HEK293 (cell line): ENCODE data around the gene CARD10.

ENCODE experiments used
- HOXC10 ChIP-seq: sonication (generic); formaldehyde crosslinking; IDR thresholded peaks from 2 replicates; pipeline ENCODE4 v1.8.1; 2023; ENCODE audit warnings: mild to moderate bottlenecking, missing genetic modification reagents
- IKZF3 ChIP-seq: fragments of 450-650 bp; IDR thresholded peaks from 2 replicates; pipeline ENCODE4 v1.5.0; 2018; ENCODE audit warnings: missing biosample characterization, mild to moderate bottlenecking, missing genetic modification characterization, moderate library complexity
- INSM2 ChIP-seq: fragments of 450-650 bp; formaldehyde crosslinking; IDR thresholded peaks from 2 replicates; pipeline ENCODE4 v1.5.1; 2016; ENCODE audit warnings: missing biosample characterization, missing genetic modification characterization
- KLF16 ChIP-seq: fragments of 450-650 bp; formaldehyde crosslinking; IDR thresholded peaks from 2 replicates; pipeline ENCODE4 v1.5.1; 2017; ENCODE audit warnings: missing biosample characterization, missing genetic modification characterization
- KLF9 ChIP-seq: fragments of 450-650 bp; formaldehyde crosslinking; IDR thresholded peaks from 2 replicates; pipeline ENCODE4 v1.5.1; 2016; ENCODE audit warnings: missing biosample characterization, missing genetic modification characterization, low read depth
- MZF1 ChIP-seq: fragments of 450-650 bp; formaldehyde crosslinking; IDR thresholded peaks from 2 replicates; pipeline ENCODE4 v1.5.1; 2017; ENCODE audit warnings: missing biosample characterization, missing genetic modification characterization, borderline replicate concordance
- SP3 ChIP-seq: fragments of 450-650 bp; formaldehyde crosslinking; IDR thresholded peaks from 2 replicates; pipeline ENCODE4 v1.5.1; 2016; ENCODE audit warnings: missing biosample characterization, missing genetic modification characterization
- TCF7L2 ChIP-seq: IDR thresholded peaks from 2 replicates; pipeline ENCODE4 v1.6.1; 2011; ENCODE audit warnings: low read depth, mild to moderate bottlenecking, inconsistent platforms, low read length, moderate library complexity, borderline replicate concordance
- TRIM28 ChIP-seq: IDR thresholded peaks from 2 replicates; pipeline ENCODE4 v1.6.1; 2011; ENCODE audit warnings: low read length, control low read depth, borderline replicate concordance
- ZBTB7A ChIP-seq: fragments of 450-650 bp; formaldehyde crosslinking; IDR thresholded peaks from 2 replicates; pipeline ENCODE4 v1.5.1; 2016; ENCODE audit warnings: low read depth, missing biosample characterization, missing genetic modification characterization
- ZFP69B ChIP-seq: fragments of 450-650 bp; formaldehyde crosslinking; IDR thresholded peaks from 2 replicates; pipeline ENCODE4 v1.5.1; 2016; ENCODE audit warnings: missing biosample characterization, missing genetic modification characterization
- ZIC2 ChIP-seq: fragments of 450-650 bp; formaldehyde crosslinking; IDR thresholded peaks from 2 replicates; pipeline ENCODE4 v1.5.1; 2016; ENCODE audit warnings: missing biosample characterization, missing genetic modification characterization
- ZNF16 ChIP-seq: fragments of 450-650 bp; formaldehyde crosslinking; IDR thresholded peaks from 2 replicates; pipeline ENCODE4 v1.5.1; 2016; ENCODE audit warnings: low read depth, missing biosample characterization, missing genetic modification characterization
- ZNF223 ChIP-seq: fragments of 450-650 bp; formaldehyde crosslinking; IDR thresholded peaks from 2 replicates; pipeline ENCODE4 v1.5.1; 2016; ENCODE audit warnings: missing biosample characterization, missing genetic modification characterization
- ZNF248 ChIP-seq: fragments of 450-650 bp; formaldehyde crosslinking; IDR thresholded peaks from 2 replicates; pipeline ENCODE4 v1.5.1; 2017; ENCODE audit warnings: missing biosample characterization, missing genetic modification characterization
- ZNF274 ChIP-seq, 2 experiments: fragments of 200-500 bp in 1 of 2; fragments of 450-650 bp in 1 of 2; sonication (Bioruptor generic) in 1 of 2; formaldehyde crosslinking in 1 of 2; IDR thresholded peaks; 2 replicates each; pipeline versions ENCODE4 v1.5.1 to v1.6.1; 2014 to 2016; ENCODE audit warnings: borderline replicate concordance in 1 of 2, inconsistent platforms in 1 of 2, low read length in 1 of 2, missing biosample characterization in 1 of 2, missing genetic modification characterization in 1 of 2
- ZNF302 ChIP-seq: fragments of 450-650 bp; formaldehyde crosslinking; IDR thresholded peaks from 2 replicates; pipeline ENCODE4 v1.5.1; 2016; ENCODE audit warnings: missing biosample characterization, missing genetic modification characterization, low read depth
- ZNF324 ChIP-seq: fragments of 450-650 bp; formaldehyde crosslinking; IDR thresholded peaks from 2 replicates; pipeline ENCODE4 v1.5.1; 2016; ENCODE audit warnings: missing biosample characterization, missing genetic modification characterization
- ZNF341 ChIP-seq: fragments of 450-650 bp; formaldehyde crosslinking; IDR thresholded peaks from 2 replicates; pipeline ENCODE4; 2016; ENCODE audit warnings: low read depth, missing biosample characterization, missing genetic modification characterization
- ZNF473 ChIP-seq: fragments of 450-650 bp; formaldehyde crosslinking; IDR thresholded peaks from 2 replicates; pipeline ENCODE4 v1.5.1; 2017; ENCODE audit warnings: missing biosample characterization, missing genetic modification characterization
- ZNF530 ChIP-seq: fragments of 450-650 bp; formaldehyde crosslinking; IDR thresholded peaks from 2 replicates; pipeline ENCODE4 v1.5.1; 2016; ENCODE audit warnings: low read depth, missing biosample characterization, missing genetic modification characterization
- ZNF623 ChIP-seq: fragments of 450-650 bp; formaldehyde crosslinking; IDR thresholded peaks from 2 replicates; pipeline ENCODE4 v1.5.1; 2016; ENCODE audit warnings: missing biosample characterization, missing genetic modification characterization
- ZSCAN30 ChIP-seq: fragments of 450-650 bp; IDR thresholded peaks from 2 replicates; pipeline ENCODE4 v1.5.1; 2018; ENCODE audit warnings: missing biosample characterization, mild to moderate bottlenecking, missing genetic modification characterization, moderate library complexity
- TF ChIP-seq, protein P1 (sequence below): fragments of 450-650 bp; formaldehyde crosslinking; IDR thresholded peaks from 2 replicates; pipeline ENCODE4 v1.5.1; 2016; ENCODE audit warnings: missing biosample characterization, missing genetic modification characterization, borderline replicate concordance

Gene CARD10

GRCh38 chr22:37563153-37564081, 44.2 kb upstream of the CARD10 start (continued):
- 0 out of 2 replicates have a peak, but pooled peaks have one; percentile 5 for TF ChIP-seq KLF16 (tag by site-specific recombination)
- no peak for TF ChIP-seq HOXC10 (CRISPR knock-in tag)
- TF ChIP-seq ZNF302 (tag by site-specific recombination) = no peak
- TF ChIP-seq ZNF324 (tag by site-specific recombination) = peak; percentile 44; the same call in 1 of the 2 replicates
- TF ChIP-seq ZNF223 = no peak
- TF ChIP-seq TRIM28 = peak; percentile 11; the same call in 1 of the 2 replicates
- TF ChIP-seq IKZF3 = peak; percentile 84
- no peak for TF ChIP-seq ZNF530 (tag by site-specific recombination)
- no peak for TF ChIP-seq MZF1
- no peak for TF ChIP-seq ZSCAN30
- no peak for TF ChIP-seq ZNF274 (IDR thresholded peaks at IDR 0.05; ENCODE audit: low read length)
- TF ChIP-seq ZNF274 (tag by site-specific recombination; IDR thresholded peaks at IDR 0.05; ENCODE audit: borderline replicate concordance) = no peak
- no peak for TF ChIP-seq ZNF248 (tag by site-specific recombination)
- no peak for TF ChIP-seq ZFP69B
- TF ChIP-seq ZIC2 (tag by site-specific recombination) = peak; percentile 31; the same call in 1 of the 2 replicates
- TF ChIP-seq ZNF623 (tag by site-specific recombination) = no peak
- TF ChIP-seq, protein P1, sequence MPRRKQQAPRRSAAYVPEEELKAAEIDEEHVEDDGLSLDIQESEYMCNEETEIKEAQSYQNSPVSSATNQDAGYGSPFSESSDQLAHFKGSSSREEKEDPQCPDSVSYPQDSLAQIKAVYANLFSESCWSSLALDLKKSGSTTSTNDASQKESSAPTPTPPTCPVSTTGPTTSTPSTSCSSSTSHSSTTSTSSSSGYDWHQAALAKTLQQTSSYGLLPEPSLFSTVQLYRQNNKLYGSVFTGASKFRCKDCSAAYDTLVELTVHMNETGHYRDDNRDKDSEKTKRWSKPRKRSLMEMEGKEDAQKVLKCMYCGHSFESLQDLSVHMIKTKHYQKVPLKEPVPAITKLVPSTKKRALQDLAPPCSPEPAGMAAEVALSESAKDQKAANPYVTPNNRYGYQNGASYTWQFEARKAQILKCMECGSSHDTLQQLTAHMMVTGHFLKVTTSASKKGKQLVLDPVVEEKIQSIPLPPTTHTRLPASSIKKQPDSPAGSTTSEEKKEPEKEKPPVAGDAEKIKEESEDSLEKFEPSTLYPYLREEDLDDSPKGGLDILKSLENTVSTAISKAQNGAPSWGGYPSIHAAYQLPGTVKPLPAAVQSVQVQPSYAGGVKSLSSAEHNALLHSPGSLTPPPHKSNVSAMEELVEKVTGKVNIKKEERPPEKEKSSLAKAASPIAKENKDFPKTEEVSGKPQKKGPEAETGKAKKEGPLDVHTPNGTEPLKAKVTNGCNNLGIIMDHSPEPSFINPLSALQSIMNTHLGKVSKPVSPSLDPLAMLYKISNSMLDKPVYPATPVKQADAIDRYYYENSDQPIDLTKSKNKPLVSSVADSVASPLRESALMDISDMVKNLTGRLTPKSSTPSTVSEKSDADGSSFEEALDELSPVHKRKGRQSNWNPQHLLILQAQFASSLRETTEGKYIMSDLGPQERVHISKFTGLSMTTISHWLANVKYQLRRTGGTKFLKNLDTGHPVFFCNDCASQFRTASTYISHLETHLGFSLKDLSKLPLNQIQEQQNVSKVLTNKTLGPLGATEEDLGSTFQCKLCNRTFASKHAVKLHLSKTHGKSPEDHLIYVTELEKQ = 0 out of 2 replicates have a peak, but pooled peaks have one; percentile 11
- TF ChIP-seq ZNF473 (tag by site-specific recombination) = no peak
- TF ChIP-seq SP3 = peak; percentile 66
- no peak for TF ChIP-seq ZNF16
- TF ChIP-seq ZBTB7A = no peak; the same call in 1 of the 2 replicates
- peak; percentile 67; the same call in 1 of the 2 replicates for TF ChIP-seq INSM2
- no peak for TF ChIP-seq TCF7L2
- no peak for TF ChIP-seq KLF9
- TF ChIP-seq ZNF341 = peak; percentile 53
